ENCODE results near the gene PPID. TPM values are rescaled to one million over a fixed set of nuclear protein-coding genes. Genes with fewer than 3 reads are reported as not detected.
"Not testable (repeated sequence)": the region's sequence is repeated elsewhere in the genome, so short reads cannot be mapped to it uniquely, and the experiment has no call there.

Gene PPID
- total and polyA plus RNA-seq, 5 donors from 2014 or later = 18.3 to 50.4 (median 44.9) TPM

DNA sequence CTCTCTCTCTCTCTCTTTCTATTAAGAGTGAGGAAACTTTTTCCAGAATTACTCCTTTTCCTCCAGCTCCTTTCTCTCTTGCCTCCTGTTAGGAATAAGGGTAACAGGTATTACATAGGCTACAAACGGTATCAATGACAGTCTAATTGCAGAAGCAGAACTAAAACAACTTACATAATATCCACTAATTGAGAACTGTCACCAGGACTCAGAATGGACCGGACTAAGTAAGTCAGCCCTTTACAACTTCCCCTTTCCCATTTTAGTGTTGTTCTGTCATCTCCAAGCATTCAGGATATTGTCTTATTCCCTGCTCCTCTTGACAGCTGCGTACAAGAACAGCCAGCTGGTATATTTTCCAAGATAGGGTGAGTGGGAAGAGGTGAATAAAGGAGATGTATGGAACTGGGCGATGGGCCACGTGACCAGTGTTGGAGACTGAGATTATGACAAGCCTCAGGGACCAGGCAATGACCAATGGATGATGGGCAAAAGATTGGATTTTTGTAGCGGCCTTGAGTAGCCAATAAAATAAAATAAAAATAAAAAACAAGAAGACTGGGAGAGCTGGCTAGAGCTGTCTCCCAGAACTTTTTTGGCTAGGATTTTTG lies 43.3 kb upstream of the PPID start:
- H3K9me3 Mint-ChIP-seq = peaks cover 0 to 2% (median 0%) of the 10 kb centered on the region in 7 donors

GRCh38 chr4:158763462-158763861 lies 40.3 kb upstream of the PPID start:
- H3K27ac ChIP-seq (ENCODE audit: insufficient read depth, low read length, poor library complexity, severe bottlenecking) = no peak overlapping the region
- peaks cover 0 to 2% (median 0%) of the 10 kb centered on the region in 7 donors for H3K9me3 Mint-ChIP-seq
- H3K27ac Mint-ChIP-seq = no peak overlapping the region
- H3K4me3 Mint-ChIP-seq = no peak overlapping the region
- H3K9me3 ChIP-seq (ENCODE audit: control insufficient read depth in 2 of 2, low read length in 2 of 2) = no peaks in the 10 kb centered on the region
- ATAC-seq (ENCODE audit: low read depth in 2 of 2) = no peak
- no peak overlapping the region for H3K4me3 ChIP-seq (ENCODE audit: low read depth, low read length)
- H3K36me3 Mint-ChIP-seq = no peaks in the 10 kb centered on the region
- H3K27me3 ChIP-seq (ENCODE audit: control insufficient read depth, insufficient read depth, low read length) = peaks cover 11% of the 10 kb centered on the region
- DNase-seq = no peak
- peaks cover 26% of the 10 kb centered on the region for H3K27me3 Mint-ChIP-seq
- no peaks in the 10 kb centered on the region for H3K36me3 ChIP-seq (ENCODE audit: control insufficient read depth, insufficient read depth, low read length)
- peaks cover 3 to 12% (median 8%) of the 10 kb centered on the region in 4 donors for H3K4me1 Mint-ChIP-seq
- H3K4me1 ChIP-seq (ENCODE audit: control insufficient read depth, insufficient read depth, low read length, poor library complexity, severe bottlenecking) = peaks cover 4% of the 10 kb centered on the region

More for the DNA sequence above, 43.3 kb upstream of the PPID start:
- Mint-ChIP-seq H3K4me1 (peaks cover 10 to 32% (median 20%) of the 10 kb centered on the region in 4 donors), H3K27me3 (peaks cover 15% of the 10 kb centered on the region), H3K4me3 (peak overlapping the region in 3 of 4 donors; percentile 44 to 63 (median 52)), H3K36me3 (no peaks in the 10 kb centered on the region), H3K27ac (peak overlapping the region in 1 of 3 donors; percentile 74)
- DNase-seq (no peak), ATAC-seq (ENCODE audit: low read depth in 2 of 2) (no peak)
- Histone ChIP-seq H3K27ac (ENCODE audit: insufficient read depth, low read length, poor library complexity, severe bottlenecking) (no peak overlapping the region), H3K9me3 (ENCODE audit: control insufficient read depth in 2 of 2, low read length in 2 of 2) (no peaks in the 10 kb centered on the region), H3K4me3 (ENCODE audit: low read depth, low read length) (no peak overlapping the region), H3K27me3 (ENCODE audit: control insufficient read depth, insufficient read depth, low read length) (peaks cover 7% of the 10 kb centered on the region), H3K4me1 (ENCODE audit: control insufficient read depth, insufficient read depth, low read length, poor library complexity, severe bottlenecking) (peaks cover 10% of the 10 kb centered on the region), H3K36me3 (ENCODE audit: control insufficient read depth, insufficient read depth, low read length) (no peaks in the 10 kb centered on the region)

DNA sequence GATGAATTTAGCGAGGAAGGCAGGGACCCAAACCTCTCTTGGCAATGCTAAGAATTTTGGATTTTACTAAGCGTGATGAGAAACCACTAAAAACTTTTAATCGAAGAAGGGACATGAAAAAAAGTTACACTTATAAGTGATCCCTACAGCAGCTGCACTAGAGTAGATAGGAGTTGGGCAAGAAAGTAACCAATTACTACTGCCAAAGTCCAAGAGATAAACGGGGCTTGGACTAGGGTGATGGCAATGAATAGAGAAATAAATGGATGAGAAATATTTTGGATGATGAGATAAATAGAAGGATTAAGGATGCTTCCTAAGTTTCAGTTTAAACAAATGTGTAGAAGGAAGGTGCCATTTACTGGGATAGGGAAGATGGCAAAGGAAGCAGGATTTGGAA lies 39.4 kb upstream of the PPID start:
- Mint-ChIP-seq H3K27me3 (peaks cover 31% of the 10 kb centered on the region), H3K9me3 (peaks cover 0 to 2% (median 0%) of the 10 kb centered on the region in 7 donors), H3K27ac (no peak overlapping the region), H3K36me3 (no peaks in the 10 kb centered on the region), H3K4me1 (peaks cover 0 to 12% (median 3%) of the 10 kb centered on the region in 4 donors), H3K4me3 (peak overlapping the region in 1 of 4 donors; percentile 8)
- DNase-seq = no peak
- no peak overlapping the region for H3K27ac ChIP-seq (ENCODE audit: insufficient read depth, low read length, poor library complexity, severe bottlenecking)
- no peak for ATAC-seq (ENCODE audit: low read depth in 2 of 2)
- no peaks in the 10 kb centered on the region for H3K4me1 ChIP-seq (ENCODE audit: control insufficient read depth, insufficient read depth, low read length, poor library complexity, severe bottlenecking)
- no peaks in the 10 kb centered on the region for H3K36me3 ChIP-seq (ENCODE audit: control insufficient read depth, insufficient read depth, low read length)
- peaks cover 13% of the 10 kb centered on the region for H3K27me3 ChIP-seq (ENCODE audit: control insufficient read depth, insufficient read depth, low read length)
- H3K9me3 ChIP-seq (ENCODE audit: control insufficient read depth in 2 of 2, low read length in 2 of 2) = no peaks in the 10 kb centered on the region
- H3K4me3 ChIP-seq (ENCODE audit: low read depth, low read length) = no peak overlapping the region

- peaks cover 6% of the 10 kb centered on the region for H3K27me3 ChIP-seq (ENCODE audit: control insufficient read depth, insufficient read depth, low read length)
- peaks cover 0 to 7% (median 0%) of the 10 kb centered on the region in 7 donors for H3K9me3 Mint-ChIP-seq
- H3K27ac ChIP-seq (ENCODE audit: insufficient read depth, low read length, poor library complexity, severe bottlenecking) = no peak overlapping the region
- peaks cover 0 to 5% (median 2%) of the 10 kb centered on the region in 4 donors for H3K4me1 Mint-ChIP-seq
- H3K9me3 ChIP-seq (ENCODE audit: control insufficient read depth in 2 of 2, low read length in 2 of 2) = no peaks in the 10 kb centered on the region
- no peak overlapping the region for H3K4me3 Mint-ChIP-seq
- no peaks in the 10 kb centered on the region for H3K36me3 ChIP-seq (ENCODE audit: control insufficient read depth, insufficient read depth, low read length)
- no peak overlapping the region for H3K27ac Mint-ChIP-seq
- H3K4me3 ChIP-seq (ENCODE audit: low read depth, low read length) = no peak overlapping the region
- DNase-seq (no peak), ATAC-seq (ENCODE audit: low read depth in 2 of 2) (no peak)
- H3K27me3 Mint-ChIP-seq = peaks cover 34% of the 10 kb centered on the region
- H3K4me1 ChIP-seq (ENCODE audit: control insufficient read depth, insufficient read depth, low read length, poor library complexity, severe bottlenecking) = no peaks in the 10 kb centered on the region
- no peaks in the 10 kb centered on the region for H3K36me3 Mint-ChIP-seq
Measured at GRCh38 chr4:158760866-158761265, 37.7 kb upstream of the PPID start.

DNA sequence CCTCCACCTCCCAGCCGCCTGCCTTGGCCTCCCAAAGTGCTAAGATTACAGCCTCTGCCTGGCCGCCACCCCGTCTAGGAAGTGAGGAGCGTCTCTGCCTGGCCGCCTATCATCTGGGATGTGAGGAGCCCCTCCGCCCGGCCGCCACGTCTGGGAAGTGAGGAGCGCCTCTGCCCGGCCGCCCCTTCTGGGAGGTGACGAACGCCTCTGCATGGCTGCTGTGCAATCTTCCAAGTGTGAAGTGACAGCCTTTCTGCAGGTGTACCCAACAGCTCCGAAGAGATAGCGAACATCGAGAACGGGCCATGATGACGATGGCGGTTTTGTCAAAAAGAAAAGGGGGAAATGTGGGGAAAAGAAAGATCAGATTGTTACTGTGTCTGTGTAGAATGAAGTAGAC lies 36.3 kb upstream of the PPID start:
- not testable (repeated sequence) for ATAC-seq (ENCODE audit: low read depth in 2 of 2); H3K36me3 Mint-ChIP-seq; H3K9me3 ChIP-seq (ENCODE audit: control insufficient read depth in 2 of 2, low read length in 2 of 2); H3K4me3 ChIP-seq (ENCODE audit: low read depth, low read length); DNase-seq; H3K4me3 Mint-ChIP-seq; H3K27ac ChIP-seq (ENCODE audit: insufficient read depth, low read length, poor library complexity, severe bottlenecking); H3K27ac Mint-ChIP-seq; H3K27me3 ChIP-seq (ENCODE audit: control insufficient read depth, insufficient read depth, low read length); H3K4me1 Mint-ChIP-seq; H3K9me3 Mint-ChIP-seq; H3K36me3 ChIP-seq (ENCODE audit: control insufficient read depth, insufficient read depth, low read length); H3K4me1 ChIP-seq (ENCODE audit: control insufficient read depth, insufficient read depth, low read length, poor library complexity, severe bottlenecking)
- H3K27me3 Mint-ChIP-seq = peaks cover 34% of the 10 kb centered on the region

- ATAC-seq (ENCODE audit: low read depth in 2 of 2) (no peak), DNase-seq (no peak)
- H3K4me1 Mint-ChIP-seq = no peaks in the 10 kb centered on the region
- Histone ChIP-seq H3K4me1 (ENCODE audit: control insufficient read depth, insufficient read depth, low read length, poor library complexity, severe bottlenecking) (no peaks in the 10 kb centered on the region), H3K27me3 (ENCODE audit: control insufficient read depth, insufficient read depth, low read length) (peaks cover 6% of the 10 kb centered on the region), H3K4me3 (ENCODE audit: low read depth, low read length) (no peak overlapping the region), H3K27ac (ENCODE audit: insufficient read depth, low read length, poor library complexity, severe bottlenecking) (no peak overlapping the region), H3K9me3 (ENCODE audit: control insufficient read depth in 2 of 2, low read length in 2 of 2) (no peaks in the 10 kb centered on the region), H3K36me3 (ENCODE audit: control insufficient read depth, insufficient read depth, low read length) (no peaks in the 10 kb centered on the region)
- H3K36me3 Mint-ChIP-seq = no peaks in the 10 kb centered on the region
- peaks cover 34% of the 10 kb centered on the region for H3K27me3 Mint-ChIP-seq
- no peak overlapping the region for H3K27ac Mint-ChIP-seq
- peaks cover 0 to 7% (median 0%) of the 10 kb centered on the region in 7 donors for H3K9me3 Mint-ChIP-seq
- no peak overlapping the region for H3K4me3 Mint-ChIP-seq
Measured at GRCh38 chr4:158758703-158759102, 35.5 kb upstream of the PPID start.

GRCh38 chr4:158758142-158758541 lies 34.9 kb upstream of the PPID start:
- Mint-ChIP-seq H3K4me1 (no peaks in the 10 kb centered on the region), H3K27ac (no peak overlapping the region), H3K36me3 (no peaks in the 10 kb centered on the region), H3K4me3 (no peak overlapping the region), H3K9me3 (peaks cover 0 to 7% (median 0%) of the 10 kb centered on the region in 7 donors), H3K27me3 (peaks cover 34% of the 10 kb centered on the region)
- Histone ChIP-seq H3K36me3 (ENCODE audit: control insufficient read depth, insufficient read depth, low read length) (no peaks in the 10 kb centered on the region), H3K9me3 (ENCODE audit: control insufficient read depth in 2 of 2, low read length in 2 of 2) (no peaks in the 10 kb centered on the region), H3K27me3 (ENCODE audit: control insufficient read depth, insufficient read depth, low read length) (peaks cover 6% of the 10 kb centered on the region), H3K4me3 (ENCODE audit: low read depth, low read length) (no peak overlapping the region), H3K27ac (ENCODE audit: insufficient read depth, low read length, poor library complexity, severe bottlenecking) (no peak overlapping the region), H3K4me1 (ENCODE audit: control insufficient read depth, insufficient read depth, low read length, poor library complexity, severe bottlenecking) (no peaks in the 10 kb centered on the region)
- DNase-seq (no peak), ATAC-seq (ENCODE audit: low read depth in 2 of 2) (no peak)

DNA sequence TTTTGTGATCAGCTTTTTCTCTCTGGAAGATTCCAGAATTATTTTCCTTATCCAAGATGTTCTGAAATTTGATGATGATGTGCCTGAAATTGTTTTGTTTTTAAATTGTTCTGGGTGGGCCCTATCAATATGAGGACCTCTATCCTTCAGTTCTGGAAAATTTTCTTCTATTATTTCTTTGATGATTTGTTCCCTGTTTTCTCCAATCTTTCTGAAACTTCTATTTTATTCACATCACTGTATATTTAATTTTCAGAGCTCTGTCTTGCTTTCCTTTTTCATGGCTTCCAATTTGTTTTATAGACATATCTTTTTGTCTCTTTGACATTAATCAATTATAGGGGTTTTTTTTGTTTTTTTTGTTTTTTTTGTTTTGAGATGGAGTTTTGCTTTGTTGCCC lies 33.4 kb upstream of the PPID start:
- no peaks in the 10 kb centered on the region for H3K4me1 ChIP-seq (ENCODE audit: control insufficient read depth, insufficient read depth, low read length, poor library complexity, severe bottlenecking)
- H3K9me3 ChIP-seq (ENCODE audit: control insufficient read depth in 2 of 2, low read length in 2 of 2) = no peaks in the 10 kb centered on the region
- Mint-ChIP-seq H3K4me1 (no peaks in the 10 kb centered on the region), H3K27ac (no peak overlapping the region), H3K9me3 (peaks cover 0 to 7% (median 0%) of the 10 kb centered on the region in 7 donors), H3K27me3 (peaks cover 31% of the 10 kb centered on the region), H3K4me3 (no peak overlapping the region), H3K36me3 (no peaks in the 10 kb centered on the region)
- H3K36me3 ChIP-seq (ENCODE audit: control insufficient read depth, insufficient read depth, low read length) = no peaks in the 10 kb centered on the region
- ATAC-seq (ENCODE audit: low read depth in 2 of 2) (no peak), DNase-seq (no peak)
- H3K27ac ChIP-seq (ENCODE audit: insufficient read depth, low read length, poor library complexity, severe bottlenecking) = no peak overlapping the region
- H3K27me3 ChIP-seq (ENCODE audit: control insufficient read depth, insufficient read depth, low read length) = peaks cover 6% of the 10 kb centered on the region
- no peak overlapping the region for H3K4me3 ChIP-seq (ENCODE audit: low read depth, low read length)
